ENCODE results near the gene TRAPPC11. TPM values are rescaled to one million over a fixed set of nuclear protein-coding genes. Genes with fewer than 3 reads are reported as not detected.

The TRAPPC11 gene
- total RNA-seq, 1 donor from 2014 or later = 54.3 TPM

GRCh38 chr4:183714626-183715025 lies 55.5 kb downstream of the TRAPPC11 start:
- Mint-ChIP-seq H3K36me3 (ENCODE audit: insufficient read depth) (peaks cover 8% of the 10 kb centered on the region), H3K27me3 (no peaks in the 10 kb centered on the region), H3K9me3 (ENCODE audit: low read depth) (no peaks in the 10 kb centered on the region), H3K27ac (no peak overlapping the region), H3K4me1 (ENCODE audit: low read depth) (no peaks in the 10 kb centered on the region), H3K4me3 (ENCODE audit: low read depth) (no peak overlapping the region)
- no peak for TF ChIP-seq CTCF (IDR thresholded peaks at IDR 0.05; ENCODE audit: unreplicated experiment)
- no peak for DNase-seq (ENCODE audit: low spot score, unreplicated experiment)

- DNase-seq (ENCODE audit: low spot score, unreplicated experiment) = no peak
- no peak for TF ChIP-seq CTCF (IDR thresholded peaks at IDR 0.05; ENCODE audit: unreplicated experiment)
- H3K4me1 Mint-ChIP-seq (ENCODE audit: low read depth) = peaks cover 1% of the 10 kb centered on the region
- peaks cover 6% of the 10 kb centered on the region for H3K36me3 Mint-ChIP-seq (ENCODE audit: insufficient read depth)
- H3K4me3 Mint-ChIP-seq (ENCODE audit: low read depth) = no peak overlapping the region
- H3K27ac Mint-ChIP-seq = no peak overlapping the region
- peaks cover 1% of the 10 kb centered on the region for H3K9me3 Mint-ChIP-seq (ENCODE audit: low read depth)
- H3K27me3 Mint-ChIP-seq = no peaks in the 10 kb centered on the region
These were observed 57.2 kb downstream of the TRAPPC11 start for GRCh38 chr4:183716302-183716701.

- no peak overlapping the region for H3K4me3 Mint-ChIP-seq (ENCODE audit: low read depth)
- peaks cover 3% of the 10 kb centered on the region for H3K9me3 Mint-ChIP-seq (ENCODE audit: low read depth)
- H3K27me3 Mint-ChIP-seq = no peaks in the 10 kb centered on the region
- TF ChIP-seq CTCF (IDR thresholded peaks at IDR 0.05; ENCODE audit: unreplicated experiment) = no peak
- DNase-seq (ENCODE audit: low spot score, unreplicated experiment) = no peak
- H3K27ac Mint-ChIP-seq = no peak overlapping the region
- peaks cover 7% of the 10 kb centered on the region for H3K4me1 Mint-ChIP-seq (ENCODE audit: low read depth)
- peaks cover 2% of the 10 kb centered on the region for H3K36me3 Mint-ChIP-seq (ENCODE audit: insufficient read depth)
These were observed 59.8 kb downstream of the TRAPPC11 start for GRCh38 chr4:183718876-183719275.

GRCh38 chr4:183721207-183722081 lies 62.4 kb downstream of the TRAPPC11 start:
- DNase-seq (ENCODE audit: low spot score, unreplicated experiment) = no peak
- peaks cover 3% of the 10 kb centered on the region for H3K9me3 Mint-ChIP-seq (ENCODE audit: low read depth)
- H3K27ac Mint-ChIP-seq = peak overlapping the region; percentile 27
- no peaks in the 10 kb centered on the region for H3K36me3 Mint-ChIP-seq (ENCODE audit: insufficient read depth)
- TF ChIP-seq CTCF (IDR thresholded peaks at IDR 0.05; ENCODE audit: unreplicated experiment) = peak; percentile 47
- peak overlapping the region; percentile 70 for H3K4me3 Mint-ChIP-seq (ENCODE audit: low read depth)
- peaks cover 5% of the 10 kb centered on the region for H3K27me3 Mint-ChIP-seq
- peaks cover 7% of the 10 kb centered on the region for H3K4me1 Mint-ChIP-seq (ENCODE audit: low read depth)

- DNase-seq (ENCODE audit: low spot score, unreplicated experiment) = peak; percentile 68
- Mint-ChIP-seq H3K27me3 (peaks cover 5% of the 10 kb centered on the region), H3K36me3 (ENCODE audit: insufficient read depth) (no peaks in the 10 kb centered on the region), H3K27ac (peak overlapping the region; percentile 82), H3K4me3 (ENCODE audit: low read depth) (peak overlapping the region; percentile 72), H3K4me1 (ENCODE audit: low read depth) (peaks cover 7% of the 10 kb centered on the region), H3K9me3 (ENCODE audit: low read depth) (peaks cover 3% of the 10 kb centered on the region)
- TF ChIP-seq CTCF (IDR thresholded peaks at IDR 0.05; ENCODE audit: unreplicated experiment) = peak; percentile 31
These were observed 63.9 kb downstream of the TRAPPC11 start for GRCh38 chr4:183722731-183723560.

All from progenitor cell of endocrine pancreas (in vitro differentiated cells).